ENCODE measurements around the gene RRP1B. TPM values are rescaled to one million over a fixed set of nuclear protein-coding genes. Genes with fewer than 3 reads are reported as not detected.

The RRP1B gene
- total and polyA plus RNA-seq, 2 of the 13 experiments (the other 11 are each of a cell fraction or from before 2014, with no cell fraction given) = 16.3 to 46.2 TPM

- peak; percentile 96 for TF ChIP-seq AKAP8 (CRISPR knock-in tag; IDR thresholded peaks at IDR 0.05)
- peak; percentile 90 for TF ChIP-seq ZNF18 (CRISPR knock-in tag; IDR thresholded peaks at IDR 0.05; ENCODE audit: insufficient replicate concordance)
- no peak for TF ChIP-seq CERS6 (CRISPR knock-in tag; IDR thresholded peaks at IDR 0.05)
- TF ChIP-seq POLR2G (IDR thresholded peaks at IDR 0.05; ENCODE audit: low read depth, low read length) = peak; percentile 76
- no peak for TF ChIP-seq ZNF660 (CRISPR knock-in tag; IDR thresholded peaks at IDR 0.05; ENCODE audit: borderline replicate concordance, low read depth)
- peak; percentile 42; the same call in 1 of the 2 replicates for TF ChIP-seq ZNF547 (CRISPR knock-in tag; IDR thresholded peaks at IDR 0.05)
- no peak; the same call in 1 of the 2 replicates for TF ChIP-seq NR2F6 (IDR thresholded peaks at IDR 0.05)
- peak; percentile 53 for TF ChIP-seq NR2F6 (CRISPR knock-in tag; IDR thresholded peaks at IDR 0.05)
- peak; percentile 19; the same call in 1 of the 2 replicates for TF ChIP-seq ZMYM3 (CRISPR knock-in tag; IDR thresholded peaks at IDR 0.05)
- TF ChIP-seq SMYD3 (CRISPR knock-in tag; IDR thresholded peaks at IDR 0.05) = no peak
- TF ChIP-seq MYC (CRISPR knock-in tag; IDR thresholded peaks at IDR 0.05; ENCODE audit: borderline replicate concordance) = peak; percentile 99
- TF ChIP-seq ZNF7 (CRISPR knock-in tag; IDR thresholded peaks at IDR 0.05) = no peak
- TF ChIP-seq ZNF713 (CRISPR knock-in tag; IDR thresholded peaks at IDR 0.05) = no peak
- 0 out of 2 replicates have a peak, but pooled peaks have one; percentile 37 for TF ChIP-seq ZNF629 (CRISPR knock-in tag; conservative IDR thresholded peaks at IDR 0.05)
- no peak for TF ChIP-seq ZNF598 (CRISPR knock-in tag; IDR thresholded peaks at IDR 0.05; ENCODE audit: borderline replicate concordance)
- TF ChIP-seq PHF5A (CRISPR knock-in tag; IDR thresholded peaks at IDR 0.05; ENCODE audit: low read depth, unreplicated experiment) = no peak
- TF ChIP-seq SOX5 (CRISPR knock-in tag; IDR thresholded peaks at IDR 0.05; ENCODE audit: borderline replicate concordance) = peak; percentile 73
- TF ChIP-seq E2F5 (CRISPR knock-in tag; conservative IDR thresholded peaks at IDR 0.05) = no peak
- TF ChIP-seq HIVEP1 (CRISPR knock-in tag; IDR thresholded peaks at IDR 0.05) = peak; percentile 95
- peak; percentile 87; the same call in 1 of the 2 replicates for TF ChIP-seq SKIL (CRISPR knock-in tag; IDR thresholded peaks at IDR 0.05; ENCODE audit: borderline replicate concordance)
- TF ChIP-seq SKI (IDR thresholded peaks at IDR 0.05; ENCODE audit: partially characterized antibody) = peak; percentile 97
- TF ChIP-seq ZMAT5 (CRISPR knock-in tag; IDR thresholded peaks at IDR 0.05; ENCODE audit: borderline replicate concordance, low read depth) = no peak
- peak; percentile 17; the same call in 1 of the 2 replicates for TF ChIP-seq SSRP1 (CRISPR knock-in tag; IDR thresholded peaks at IDR 0.05)
- TF ChIP-seq ZBTB38 (CRISPR knock-in tag; IDR thresholded peaks at IDR 0.05) = peak; percentile 86
- no peak for TF ChIP-seq ZSCAN25 (CRISPR knock-in tag; IDR thresholded peaks at IDR 0.05)
These were observed 69.4 kb downstream of the RRP1B start (continued) for GRCh38 chr21:43728467-43729390.
